OCI-LY3 (cell line): Measurements from ENCODE around the gene FBLIM1.

ENCODE experiments used
- EZH2phosphoT487 ChIP-seq: fragments of 200-600 bp; shearing (Covaris generic); IDR thresholded peaks from 2 replicates; pipeline ENCODE4 v1.6.1; 2018; ENCODE audit warnings: antibody characterized with exemption, mixed run types, low read depth
- TF ChIP-seq, protein P1 (sequence below): fragments of 200-600, 300-600 bp; sonication (generic); IDR thresholded peaks from 2 replicates; pipeline ENCODE4 v1.5.1; 2014; ENCODE audit warnings: antibody characterized with exemption, low read length, low read depth

DNA sequence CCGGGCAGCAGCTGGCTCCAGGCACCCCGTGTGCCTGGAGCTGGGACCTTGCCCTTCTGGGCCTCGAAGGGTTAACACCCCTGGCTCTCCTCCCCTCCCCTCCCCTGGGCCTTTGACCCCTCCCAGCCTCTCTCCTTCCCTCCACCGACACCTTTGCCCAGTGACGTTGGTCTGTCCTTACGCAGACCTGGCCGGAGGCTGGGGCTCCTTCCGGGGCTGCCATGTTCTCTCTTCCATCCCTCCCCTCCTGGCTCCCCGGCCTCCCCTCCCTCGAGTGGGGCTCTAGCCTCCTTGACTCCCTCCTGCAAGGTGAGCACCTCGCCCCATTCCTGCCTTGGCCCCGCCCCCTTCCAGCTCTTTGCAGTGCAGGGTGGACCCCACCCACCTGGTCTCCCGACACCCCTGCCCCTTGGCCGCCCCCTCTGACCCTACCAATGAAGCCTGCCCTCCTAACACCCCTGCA, 16.2 kb upstream of the FBLIM1 start, which contains the start of gene TMEM82:
- TF ChIP-seq, protein P1, sequence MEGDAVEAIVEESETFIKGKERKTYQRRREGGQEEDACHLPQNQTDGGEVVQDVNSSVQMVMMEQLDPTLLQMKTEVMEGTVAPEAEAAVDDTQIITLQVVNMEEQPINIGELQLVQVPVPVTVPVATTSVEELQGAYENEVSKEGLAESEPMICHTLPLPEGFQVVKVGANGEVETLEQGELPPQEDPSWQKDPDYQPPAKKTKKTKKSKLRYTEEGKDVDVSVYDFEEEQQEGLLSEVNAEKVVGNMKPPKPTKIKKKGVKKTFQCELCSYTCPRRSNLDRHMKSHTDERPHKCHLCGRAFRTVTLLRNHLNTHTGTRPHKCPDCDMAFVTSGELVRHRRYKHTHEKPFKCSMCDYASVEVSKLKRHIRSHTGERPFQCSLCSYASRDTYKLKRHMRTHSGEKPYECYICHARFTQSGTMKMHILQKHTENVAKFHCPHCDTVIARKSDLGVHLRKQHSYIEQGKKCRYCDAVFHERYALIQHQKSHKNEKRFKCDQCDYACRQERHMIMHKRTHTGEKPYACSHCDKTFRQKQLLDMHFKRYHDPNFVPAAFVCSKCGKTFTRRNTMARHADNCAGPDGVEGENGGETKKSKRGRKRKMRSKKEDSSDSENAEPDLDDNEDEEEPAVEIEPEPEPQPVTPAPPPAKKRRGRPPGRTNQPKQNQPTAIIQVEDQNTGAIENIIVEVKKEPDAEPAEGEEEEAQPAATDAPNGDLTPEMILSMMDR, result no peak
- TF ChIP-seq EZH2phosphoT487, result no peak
